Duodenal mucosa (tissue), 2 donors: Measurements from ENCODE around the gene ABTB1.

Experiments used
- H3K27ac ChIP-seq: one replicate; pipeline ENCODE4 v1.7.0; 2013; ENCODE audit warnings: low read depth, low read length
- H3K27me3 ChIP-seq, 2 donors: one replicate each; pipeline ENCODE4 v1.7.0; 2013; ENCODE audit warnings: low read length in 2 of 2, control low read depth in 1 of 2; ENCODE audit not compliant: insufficient read depth in 2 of 2, control insufficient read depth in 1 of 2
- H3K36me3 ChIP-seq, 2 donors: one replicate each; pipeline ENCODE4 v1.7.0; 2013; ENCODE audit warnings: low read length in 2 of 2, control low read depth in 1 of 2; ENCODE audit not compliant: insufficient read depth in 2 of 2, control insufficient read depth in 1 of 2
- H3K4me1 ChIP-seq, 2 donors: one replicate each; pipeline ENCODE4 v1.7.0; 2013; ENCODE audit warnings: low read length in 2 of 2, control low read depth in 1 of 2; ENCODE audit not compliant: insufficient read depth in 2 of 2, control insufficient read depth in 1 of 2
- H3K4me3 ChIP-seq, 2 donors: one replicate each; pipeline ENCODE4 v1.7.0; 2013; ENCODE audit warnings: low read length in 2 of 2, low read depth in 1 of 2
- H3K9ac ChIP-seq, 2 donors: one replicate each; pipeline ENCODE4 v1.7.0; 2013; ENCODE audit warnings: low read length in 2 of 2, low read depth in 1 of 2
- H3K9me3 ChIP-seq, 2 donors: one replicate each; pipeline ENCODE4 v1.7.0; 2013; ENCODE audit warnings: low read length in 2 of 2, control low read depth in 1 of 2; ENCODE audit not compliant: control insufficient read depth in 1 of 2

Gene ABTB1

DNA sequence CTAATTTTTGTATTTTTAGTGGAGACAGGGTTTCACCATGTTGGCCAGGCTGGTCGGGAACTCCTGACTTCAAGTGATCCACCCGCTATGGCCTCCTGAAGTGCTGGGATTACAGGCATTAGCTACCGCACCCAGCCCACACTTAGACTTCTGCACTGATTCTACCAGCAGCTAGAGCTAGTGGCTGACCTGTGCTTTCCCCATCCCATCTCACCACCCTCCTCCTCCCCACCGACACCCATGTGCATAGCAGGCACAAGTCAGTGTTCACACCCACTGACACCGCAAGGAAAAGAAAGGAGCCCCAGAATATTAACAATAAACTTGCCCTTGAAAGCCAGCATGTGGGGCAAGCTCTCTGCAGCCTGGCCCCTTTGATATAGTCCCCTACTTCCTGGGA lies 11.2 kb upstream of the ABTB1 start:
- Histone ChIP-seq H3K27ac (no peak overlapping the region), H3K4me3 (no peak overlapping the region), H3K36me3 (no peaks in the 10 kb centered on the region), H3K9me3 (no peaks in the 10 kb centered on the region), H3K9ac (no peak overlapping the region), H3K27me3 (no peaks in the 10 kb centered on the region), H3K4me1 (no peaks in the 10 kb centered on the region)

GRCh38 chr3:127662001-127662469 lies 10.7 kb upstream of the ABTB1 start:
- no peaks in the 10 kb centered on the region for H3K27me3 ChIP-seq
- H3K9me3 ChIP-seq, result no peaks in the 10 kb centered on the region
- no peak overlapping the region for H3K4me3 ChIP-seq
- no peaks in the 10 kb centered on the region for H3K36me3 ChIP-seq
- no peak overlapping the region for H3K9ac ChIP-seq
- H3K4me1 ChIP-seq, result no peaks in the 10 kb centered on the region
- H3K27ac ChIP-seq, result no peak overlapping the region

- H3K27me3 ChIP-seq, result no peaks in the 10 kb centered on the region
- no peaks in the 10 kb centered on the region for H3K36me3 ChIP-seq
- no peaks in the 10 kb centered on the region for H3K9me3 ChIP-seq
- no peak overlapping the region for H3K27ac ChIP-seq
- H3K4me3 ChIP-seq, result no peak overlapping the region
- no peaks in the 10 kb centered on the region for H3K4me1 ChIP-seq
- no peak overlapping the region for H3K9ac ChIP-seq
Observed at GRCh38 chr3:127663151-127663550, 9.6 kb upstream of the ABTB1 start.

DNA sequence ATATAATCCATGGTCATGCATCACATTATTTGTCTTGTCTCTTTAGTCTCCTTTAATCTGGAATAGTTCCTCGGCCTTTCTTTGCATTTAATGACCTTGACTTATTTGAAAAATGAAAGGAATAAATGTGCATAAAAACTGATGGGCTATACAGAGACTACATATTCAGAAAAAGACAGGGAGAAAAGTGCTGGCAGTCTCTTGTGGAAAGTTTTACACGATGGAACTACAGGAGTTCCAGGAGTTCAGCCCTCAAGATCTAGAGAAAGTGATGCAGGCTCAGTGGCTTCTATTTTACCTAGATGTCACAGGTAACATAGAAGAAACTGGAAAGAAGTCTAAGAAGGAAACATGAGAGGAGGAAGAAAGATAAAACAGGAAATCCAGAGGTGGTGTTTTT lies 7.6 kb upstream of the ABTB1 start:
- Histone ChIP-seq H3K27ac (no peak overlapping the region), H3K27me3 (no peaks in the 10 kb centered on the region), H3K9me3 (no peaks in the 10 kb centered on the region), H3K4me3 (no peak overlapping the region), H3K9ac (no peak overlapping the region), H3K4me1 (no peaks in the 10 kb centered on the region), H3K36me3 (no peaks in the 10 kb centered on the region)

DNA sequence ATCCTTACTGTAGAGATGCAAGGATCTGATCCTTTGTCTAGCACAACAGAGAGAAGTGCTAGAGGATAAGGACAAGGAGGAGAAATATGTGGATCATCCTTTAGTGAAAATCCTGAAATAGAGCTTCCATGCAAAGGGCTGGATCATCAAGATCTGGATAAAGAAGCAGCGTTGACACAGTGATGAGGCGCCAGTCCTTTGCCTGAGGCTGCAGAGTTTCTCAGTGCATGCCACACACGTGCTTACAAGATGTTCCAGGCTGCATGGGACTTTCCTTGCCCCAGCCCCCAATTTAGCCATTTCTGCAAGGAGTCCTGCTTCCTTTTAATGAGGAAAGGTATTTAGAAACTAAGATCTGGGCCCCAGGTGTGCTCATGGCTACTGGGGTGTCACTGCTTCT lies 7.2 kb upstream of the ABTB1 start:
- no peaks in the 10 kb centered on the region for H3K36me3 ChIP-seq
- no peaks in the 10 kb centered on the region for H3K27me3 ChIP-seq
- no peak overlapping the region for H3K27ac ChIP-seq
- no peaks in the 10 kb centered on the region for H3K4me1 ChIP-seq
- no peaks in the 10 kb centered on the region for H3K9me3 ChIP-seq
- H3K4me3 ChIP-seq, result no peak overlapping the region
- H3K9ac ChIP-seq, result no peak overlapping the region

DNA sequence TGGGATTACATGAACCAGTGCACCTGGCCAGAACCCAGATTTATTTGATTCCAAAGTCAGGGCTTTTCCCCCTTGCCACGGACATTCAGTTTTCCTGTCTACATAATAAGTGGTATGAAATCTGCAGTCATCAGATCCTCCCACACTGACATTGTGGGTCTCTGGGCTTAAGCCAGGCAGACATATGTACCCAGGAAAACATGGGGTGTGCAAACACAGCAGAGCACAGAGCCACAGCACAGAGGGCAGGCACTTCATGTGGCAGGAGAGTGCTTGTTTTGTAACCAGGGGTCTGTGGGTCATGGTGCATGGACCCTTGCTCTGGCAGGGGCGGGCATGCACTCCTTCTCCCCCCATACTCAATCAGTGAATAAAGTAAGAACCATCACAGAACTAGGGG lies 6.1 kb upstream of the ABTB1 start:
- Histone ChIP-seq H3K4me1 (peaks cover 3 to 4% of the 10 kb centered on the region in 2 donors), H3K27me3 (no peaks in the 10 kb centered on the region), H3K36me3 (no peaks in the 10 kb centered on the region), H3K9ac (no peak overlapping the region), H3K9me3 (no peaks in the 10 kb centered on the region), H3K27ac (no peak overlapping the region), H3K4me3 (no peak overlapping the region)

- no peaks in the 10 kb centered on the region for H3K27me3 ChIP-seq
- H3K9ac ChIP-seq, result no peak overlapping the region
- H3K4me3 ChIP-seq, result no peak overlapping the region
- H3K27ac ChIP-seq, result no peak overlapping the region
- peaks cover 6 to 9% of the 10 kb centered on the region in 2 donors for H3K4me1 ChIP-seq
- H3K36me3 ChIP-seq, result no peaks in the 10 kb centered on the region
- no peaks in the 10 kb centered on the region for H3K9me3 ChIP-seq
Observed at GRCh38 chr3:127667119-127667681, 5.6 kb upstream of the ABTB1 start.

DNA sequence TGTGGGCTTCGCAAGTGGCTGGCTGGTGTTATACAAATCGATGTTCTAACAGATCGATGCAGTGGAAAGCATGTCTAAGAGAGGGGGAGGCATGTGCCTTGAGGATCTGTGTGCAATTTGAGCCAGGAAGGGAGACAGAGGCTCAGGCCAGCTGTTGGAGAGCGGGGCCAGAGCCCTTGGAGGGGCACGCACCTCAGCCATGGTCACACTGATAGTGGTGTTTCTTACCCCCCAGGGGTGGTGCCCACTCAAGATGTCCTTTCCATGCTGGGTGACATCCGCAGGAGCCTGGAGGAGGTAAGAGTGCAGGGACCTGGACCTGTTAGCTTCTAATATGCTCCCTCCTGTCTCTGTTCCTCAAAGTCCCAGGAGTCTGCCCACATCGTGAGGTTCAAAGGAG lies 3.8 kb upstream of the ABTB1 start:
- Histone ChIP-seq H3K9me3 (no peaks in the 10 kb centered on the region), H3K36me3 (no peaks in the 10 kb centered on the region), H3K4me1 (peaks cover 11 to 16% of the 10 kb centered on the region in 2 donors), H3K27ac (no peak overlapping the region), H3K4me3 (no peak overlapping the region), H3K9ac (no peak overlapping the region), H3K27me3 (no peaks in the 10 kb centered on the region)

GRCh38 chr3:127669541-127670228 lies 3.1 kb upstream of the ABTB1 start:
- H3K9ac ChIP-seq, result no peak overlapping the region
- no peaks in the 10 kb centered on the region for H3K36me3 ChIP-seq
- H3K9me3 ChIP-seq, result no peaks in the 10 kb centered on the region
- no peak overlapping the region for H3K27ac ChIP-seq
- peaks cover 14 to 23% of the 10 kb centered on the region in 2 donors for H3K4me1 ChIP-seq
- H3K4me3 ChIP-seq, result no peak overlapping the region
- H3K27me3 ChIP-seq, result no peaks in the 10 kb centered on the region

GRCh38 chr3:127670229-127670559 lies 2.6 kb upstream of the ABTB1 start:
- Histone ChIP-seq H3K4me3 (no peak overlapping the region), H3K9ac (no peak overlapping the region), H3K9me3 (no peaks in the 10 kb centered on the region), H3K36me3 (no peaks in the 10 kb centered on the region), H3K4me1 (peaks cover 14 to 23% of the 10 kb centered on the region in 2 donors), H3K27ac (no peak overlapping the region), H3K27me3 (no peaks in the 10 kb centered on the region)
